Measurements from ENCODE around the gene KLC4.
A peak's percentile ranks its signal among the peaks of the same experiment; 100 is the strongest.
"Not testable (repeated sequence)": the region's sequence is repeated elsewhere in the genome, so short reads cannot be mapped to it uniquely, and the experiment has no call there.

The KLC4 gene

GRCh38 chr6:43091436-43091991 is 32.1 kb downstream of the KLC4 start:
- DNase-seq, result no peak

- no peak for DNase-seq
These were observed 33.2 kb downstream of the KLC4 start for GRCh38 chr6:43092635-43093034.

- peak in 1 of 56 donors; percentile 31 for DNase-seq
These were observed 34.2 kb downstream of the KLC4 start for GRCh38 chr6:43093436-43094289.

- DNase-seq, result no peak
These were observed 36.5 kb downstream of the KLC4 start for GRCh38 chr6:43095939-43096338.

DNA sequence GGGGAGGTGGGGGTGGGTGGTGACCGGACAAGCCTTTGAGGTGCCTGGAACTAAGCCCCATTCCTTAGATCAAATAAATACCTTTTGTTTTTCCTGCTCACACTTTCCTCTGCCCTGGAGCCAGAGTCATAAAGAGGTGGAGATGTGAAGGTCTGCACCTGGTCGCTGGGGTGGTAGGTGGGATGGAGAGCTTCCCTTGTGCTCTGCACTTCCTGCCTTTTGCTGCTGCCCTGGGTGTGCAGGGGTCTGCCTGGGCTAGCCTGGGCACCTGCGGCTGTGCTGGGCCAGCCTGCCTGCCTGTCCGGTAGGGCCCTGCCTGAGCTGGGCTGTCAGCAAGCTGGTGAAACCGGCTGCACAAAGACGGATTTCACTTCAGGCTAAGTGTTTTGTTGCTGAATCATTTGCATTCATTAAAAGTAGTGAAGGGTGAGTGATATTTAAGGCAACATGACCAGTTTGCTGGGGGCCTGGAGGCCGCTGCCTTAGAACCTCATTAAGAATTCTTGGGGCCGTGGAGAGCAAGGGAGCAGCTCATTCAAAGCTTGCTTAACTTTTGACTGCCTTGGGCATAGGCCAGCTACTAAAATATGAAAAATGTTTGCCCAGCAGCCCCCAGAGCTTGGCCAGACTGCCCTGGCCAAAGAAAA is 37.1 kb downstream of the KLC4 start:
- peak in 4 of 56 donors; percentile 9 to 29 (median 20) for DNase-seq

- DNase-seq, result no peak
These were observed 37.7 kb downstream of the KLC4 start for GRCh38 chr6:43097098-43097489.

- DNase-seq, result no peak
These were observed 38.1 kb downstream of the KLC4 start for GRCh38 chr6:43097502-43097901.

GRCh38 chr6:43101497-43101896 is 42.1 kb downstream of the KLC4 start:
- no peak for DNase-seq

DNA sequence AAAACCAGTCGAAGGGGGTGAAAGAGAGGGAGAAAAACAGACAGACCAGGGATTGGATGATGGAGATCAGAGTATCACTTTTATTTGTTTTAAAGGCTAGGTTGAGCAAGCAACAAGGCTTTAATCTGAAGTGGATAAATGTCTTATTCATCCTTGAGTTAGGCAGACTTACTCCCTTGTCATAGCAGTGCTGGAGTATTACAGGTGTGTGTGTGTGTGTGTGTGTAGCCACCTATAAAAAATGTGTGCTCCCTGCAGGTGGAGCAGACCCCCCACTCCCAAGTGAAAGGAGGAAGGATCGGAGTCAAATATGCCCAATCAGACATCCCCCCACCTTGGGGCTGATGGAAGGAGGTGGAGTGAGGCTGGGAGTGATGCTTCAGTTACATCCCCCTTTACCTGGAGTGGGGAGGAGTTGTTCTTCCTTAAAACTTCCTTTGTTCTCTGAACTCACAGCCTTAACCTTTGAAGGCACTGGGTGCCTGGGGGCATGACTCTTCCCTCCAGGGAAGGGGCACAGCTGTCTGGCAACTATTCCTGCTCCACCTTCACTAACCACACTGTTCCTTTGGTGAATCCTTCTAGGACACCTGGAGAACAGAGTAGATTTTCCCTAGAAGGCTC is 43.9 kb downstream of the KLC4 start:
- DNase-seq, result no peak

DNA sequence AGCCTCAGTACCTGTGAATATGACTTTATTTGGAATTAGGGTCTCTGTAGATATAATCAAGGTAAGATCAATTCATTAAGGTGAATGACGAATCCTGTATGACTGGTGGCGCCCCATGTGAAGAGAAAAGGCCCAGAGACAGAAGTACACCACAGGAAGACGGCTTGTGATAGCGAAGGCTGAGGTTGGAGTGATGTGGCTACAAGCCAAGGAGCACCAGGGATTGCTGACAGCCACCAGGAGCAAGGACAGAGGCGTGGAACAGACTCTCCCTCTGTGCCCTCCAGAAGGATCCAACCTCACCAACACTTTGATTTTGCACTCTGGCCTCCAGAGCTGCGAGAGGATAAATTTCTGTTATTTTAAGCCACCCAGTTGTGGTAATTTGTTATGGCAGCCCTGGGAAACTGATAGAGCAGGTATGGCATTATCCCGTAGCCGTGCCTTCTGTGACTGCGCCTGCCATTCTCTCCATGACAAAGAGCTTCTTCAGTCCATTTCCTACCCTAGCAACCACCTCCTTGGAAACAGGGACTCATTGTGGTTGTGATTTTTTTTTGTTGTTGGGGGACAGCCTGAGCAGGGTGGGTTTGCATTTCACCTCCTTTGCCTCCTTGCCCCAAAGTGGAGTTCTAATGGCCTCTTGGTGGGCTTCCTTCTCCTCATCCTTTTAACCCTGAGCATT is 46.2 kb downstream of the KLC4 start:
- no peak for DNase-seq

DNA sequence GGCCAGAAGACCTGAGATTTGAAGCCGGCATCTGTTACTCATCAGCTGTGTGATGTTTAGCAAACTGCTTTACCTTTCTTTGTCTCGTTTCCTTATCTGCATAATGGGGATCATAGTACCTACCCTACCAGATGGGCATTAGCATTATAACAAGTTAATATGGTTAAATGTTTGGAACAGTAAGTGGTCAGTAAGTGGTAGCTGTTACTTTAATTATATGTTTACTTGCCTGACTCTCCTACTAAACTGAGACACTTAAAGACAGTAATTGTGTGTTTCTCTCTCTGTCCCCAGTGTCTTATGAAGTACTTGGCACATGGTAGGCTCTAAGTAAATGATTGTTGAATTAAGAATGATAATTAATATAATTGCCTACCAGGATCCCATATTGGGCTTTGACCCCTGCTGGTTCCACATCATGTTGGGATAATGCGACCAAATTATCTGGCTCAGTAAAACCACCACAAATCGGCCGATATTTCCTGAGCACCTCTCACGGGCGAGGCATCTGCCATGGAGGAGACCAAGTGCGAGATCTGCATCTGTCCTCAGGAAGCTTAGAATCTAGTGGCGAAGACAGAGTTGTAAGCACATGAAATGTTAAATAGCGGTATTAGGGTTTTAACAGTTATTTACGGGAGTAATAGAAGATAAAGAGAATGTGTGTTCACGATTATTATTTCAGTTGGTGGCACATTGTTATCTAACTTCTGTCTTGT is 48.1 kb downstream of the KLC4 start:
- no peak for DNase-seq

- no peak for DNase-seq
These were observed 54.2 kb downstream of the KLC4 start for GRCh38 chr6:43113431-43114260.

GRCh38 chr6:43115365-43115764 is 55.9 kb downstream of the KLC4 start:
- no peak for DNase-seq

DNA sequence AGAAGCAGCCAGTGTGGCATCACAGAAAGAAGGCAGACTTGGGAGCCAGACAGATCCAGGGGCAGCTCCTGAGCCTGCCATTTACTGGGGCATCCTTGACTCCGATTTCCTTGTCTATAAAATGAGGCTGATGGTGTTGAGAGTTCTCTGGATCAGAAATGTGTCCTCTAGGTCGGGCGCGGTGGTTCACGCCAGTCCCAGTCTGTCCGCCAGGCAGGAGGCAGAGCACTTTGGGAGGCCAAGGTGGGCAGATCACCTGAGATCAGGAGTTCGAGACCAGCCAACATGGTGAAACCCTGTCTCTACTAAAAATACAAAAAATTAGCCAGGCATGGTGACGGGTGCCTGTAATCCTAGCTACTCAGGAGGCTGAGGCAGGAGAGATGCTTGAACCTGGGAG is 58.0 kb downstream of the KLC4 start:
- not testable (repeated sequence) for DNase-seq

DNA sequence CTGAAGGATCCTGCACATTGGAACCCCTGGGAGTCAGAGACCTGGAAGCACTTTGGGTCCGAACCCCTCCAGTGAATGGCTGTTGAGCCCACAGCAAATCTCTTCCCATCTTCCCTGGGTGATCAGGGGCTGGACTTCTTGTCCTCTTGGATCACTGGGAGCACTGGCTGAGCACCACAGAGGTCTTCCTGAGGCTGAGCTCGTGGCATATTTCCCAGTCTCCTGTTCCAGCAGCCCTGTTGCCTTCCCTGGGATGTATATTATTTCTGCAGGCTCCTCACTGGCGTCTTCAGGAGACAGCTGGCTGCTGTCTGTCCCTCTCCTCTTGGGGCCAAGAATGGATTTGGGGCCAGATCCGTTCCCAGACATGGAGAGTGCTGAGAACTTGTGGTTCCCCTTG is 60.1 kb downstream of the KLC4 start:
- no peak for DNase-seq

DNA sequence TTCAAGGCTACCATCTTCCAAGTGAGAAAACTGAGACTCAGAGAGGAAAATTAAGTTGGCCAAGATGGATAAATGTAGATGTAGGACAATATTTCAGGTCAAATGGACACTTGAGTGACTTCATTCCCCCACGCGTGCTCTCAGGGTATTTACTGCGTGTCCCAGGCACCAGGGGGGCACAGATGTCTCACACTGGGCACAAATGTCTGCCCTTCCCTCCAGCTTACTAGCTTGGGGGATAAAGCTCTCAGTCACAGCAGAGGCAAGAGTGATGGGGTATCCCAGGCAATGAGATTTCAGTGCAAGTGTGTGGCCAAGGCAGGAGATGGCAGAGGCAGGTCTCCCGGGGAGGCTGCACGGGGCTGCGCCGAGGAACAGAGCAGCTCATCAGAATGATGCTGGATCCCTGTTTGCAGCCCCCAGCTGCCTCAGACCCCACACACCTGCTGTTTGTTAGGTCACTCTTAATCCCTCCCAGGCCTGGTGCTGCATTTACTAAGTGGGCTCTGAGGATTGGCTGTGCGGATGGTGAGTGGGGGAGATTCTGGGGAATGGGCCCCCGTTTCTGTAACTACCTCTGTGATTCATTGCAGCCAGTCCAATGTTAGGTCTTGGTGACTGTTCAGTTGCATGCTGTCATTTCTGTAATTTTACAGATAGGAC is 60.8 kb downstream of the KLC4 start:
- no peak for DNase-seq

DNA sequence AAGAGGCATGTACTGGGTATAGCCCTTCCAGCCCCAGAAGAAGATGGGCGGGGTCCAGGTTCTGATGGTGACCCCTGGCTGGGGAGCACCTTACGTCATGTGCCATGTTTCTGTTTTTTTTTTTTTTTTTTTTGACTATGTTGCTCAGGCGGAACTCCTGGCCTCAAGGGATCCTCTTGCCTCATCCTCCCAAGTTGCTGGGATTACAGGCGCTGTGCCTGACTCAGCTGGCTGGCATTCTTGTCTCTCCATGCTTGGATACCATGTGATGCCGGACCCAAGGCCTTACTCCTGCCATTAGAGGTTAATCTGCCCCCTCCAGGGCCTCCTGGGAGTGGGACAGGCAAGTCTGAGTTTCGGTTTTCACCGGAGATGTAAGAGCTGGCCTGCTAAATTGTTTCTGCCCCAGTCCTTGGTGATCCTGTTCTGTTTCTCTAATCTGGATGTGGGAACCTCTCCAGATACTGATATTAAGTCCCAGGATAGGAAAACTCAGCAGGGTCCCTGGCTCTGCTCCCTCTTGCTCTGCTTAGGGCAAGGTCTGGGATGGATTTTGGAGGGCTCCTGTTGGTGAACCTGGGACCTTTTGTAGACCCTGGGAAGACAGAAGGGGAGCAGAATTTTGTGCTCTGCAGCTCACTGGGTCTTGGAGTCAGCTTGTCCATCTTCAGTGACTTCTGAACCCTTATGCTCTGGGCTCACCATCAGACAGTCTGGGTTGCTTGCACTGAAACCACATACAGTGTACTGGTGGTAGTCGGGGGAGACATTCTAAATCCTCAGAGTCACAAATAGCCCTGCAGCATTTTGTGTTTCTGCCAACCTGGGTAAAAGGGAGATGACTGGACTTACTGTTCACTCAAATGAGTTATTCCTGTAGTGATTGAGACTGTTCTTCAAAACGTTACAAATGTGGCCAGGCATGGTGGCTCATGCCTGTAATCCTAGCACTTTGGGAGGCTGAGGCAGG is 61.8 kb downstream of the KLC4 start:
- no peak for DNase-seq

DNA sequence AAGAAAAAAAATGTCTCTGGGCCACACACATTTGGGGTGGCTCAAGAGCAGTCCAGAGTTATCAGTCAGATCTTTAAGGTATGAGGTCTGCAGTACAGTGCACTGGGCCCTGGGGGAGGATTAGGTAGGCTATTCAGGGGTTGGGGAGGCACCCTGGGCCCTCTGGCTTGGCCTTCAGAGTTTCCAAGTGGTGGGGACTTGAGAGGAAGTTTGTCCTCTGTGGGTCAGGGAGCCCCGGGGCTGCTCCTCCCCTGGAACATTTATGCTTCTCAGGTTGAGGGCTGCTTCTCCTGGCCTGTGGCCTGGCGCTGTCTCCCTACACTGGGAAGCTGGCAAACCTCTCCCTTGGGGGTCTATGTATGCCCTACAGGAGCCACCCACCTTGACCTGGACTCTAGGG is 62.7 kb downstream of the KLC4 start:
- no peak for DNase-seq
